H1 (cell line): ENCODE data around the gene CPD. TPM values are rescaled to one million over a fixed set of nuclear protein-coding genes. Genes with fewer than 3 reads are reported as not detected.

Source experiments
- KDM1A ChIP-seq: fragments of 200-600, 300-600 bp; sonication (generic); IDR thresholded peaks from 2 replicates; pipeline ENCODE4 v1.7.1; 2016; ENCODE audit warnings: mild to moderate bottlenecking, low read length, borderline replicate concordance
- SP2 ChIP-seq: IDR thresholded peaks from 2 replicates; pipeline ENCODE4 v1.6.1; 2012; ENCODE audit warnings: mild to moderate bottlenecking, low read length, inconsistent platforms
- YY1 ChIP-seq: IDR thresholded peaks from 2 replicates; pipeline ENCODE4 v1.6.1; 2011; ENCODE audit warnings: low read depth, mild to moderate bottlenecking, low read length
- ZNF274 ChIP-seq: IDR thresholded peaks from 2 replicates; pipeline ENCODE4 v1.7.0; 2012; ENCODE audit warnings: low read length, borderline replicate concordance; ENCODE audit errors: extremely low read depth
- polyA plus RNA-seq, 7 experiments: library from polyadenylated mRNA; depleted of rRNA in 3 of 7; stranded (reverse) in 5 of 7; unstranded in 2 of 7; fragments of >200 nt in 5 of 7; fragments of 200-250 nt in 2 of 7; gene quantifications; 1 replicate in 5 of 7; 2 replicates in 1 of 7; 4 replicates in 1 of 7; pipeline versions ENCODE4 v1.2.1 to v1.2.3, GENCODE V29; 2011 to 2013; ENCODE audit warnings: missing spikeins in 2 of 7, mixed read lengths in 2 of 7
- total RNA-seq: library from RNA; stranded (reverse); fragmentation: NEBNext Ultra II Directional; extraction: Animal tissue kit (Norgen Biotek cat#: 25700); gene quantifications from 2 replicates; pipeline ENCODE4 v1.2.1, GENCODE V29; 2021
- TF ChIP-seq, protein P1 (sequence below): fragments of 300-600 bp; sonication (generic); IDR thresholded peaks from 2 replicates; pipeline ENCODE4 v1.7.1; 2012; ENCODE audit warnings: low read length, moderate library complexity, mild to moderate bottlenecking, inconsistent platforms; ENCODE audit not compliant: insufficient replicate concordance

The CPD gene
- total and polyA plus RNA-seq, 2 of the 8 experiments (the other 6 are each of a cell fraction or from before 2014, with no cell fraction given), result 8.6 to 46.2 TPM

DNA sequence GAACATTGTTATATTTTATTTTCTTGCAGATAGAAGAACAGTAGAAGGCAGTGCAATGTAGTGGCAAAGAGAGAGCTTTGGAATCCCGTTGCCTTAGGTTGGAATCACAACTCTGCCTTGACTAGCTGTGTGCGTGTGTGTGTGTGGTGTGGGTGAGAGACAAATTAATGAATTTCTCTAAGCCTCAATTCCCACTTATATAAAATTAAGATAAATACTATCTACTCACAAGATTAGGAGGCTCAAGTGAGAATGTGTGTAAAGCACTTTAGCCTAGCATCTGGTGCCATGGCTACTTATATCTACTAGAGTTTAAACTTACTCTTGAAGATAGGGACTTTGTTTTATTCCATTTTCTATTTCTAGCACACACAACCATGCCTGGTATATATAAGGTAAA, 12.8 kb downstream of the CPD start (continued):
- TF ChIP-seq YY1 (no peak), KDM1A (no peak), ZNF274 (no peak), SP2 (no peak)
- TF ChIP-seq, protein P1, sequence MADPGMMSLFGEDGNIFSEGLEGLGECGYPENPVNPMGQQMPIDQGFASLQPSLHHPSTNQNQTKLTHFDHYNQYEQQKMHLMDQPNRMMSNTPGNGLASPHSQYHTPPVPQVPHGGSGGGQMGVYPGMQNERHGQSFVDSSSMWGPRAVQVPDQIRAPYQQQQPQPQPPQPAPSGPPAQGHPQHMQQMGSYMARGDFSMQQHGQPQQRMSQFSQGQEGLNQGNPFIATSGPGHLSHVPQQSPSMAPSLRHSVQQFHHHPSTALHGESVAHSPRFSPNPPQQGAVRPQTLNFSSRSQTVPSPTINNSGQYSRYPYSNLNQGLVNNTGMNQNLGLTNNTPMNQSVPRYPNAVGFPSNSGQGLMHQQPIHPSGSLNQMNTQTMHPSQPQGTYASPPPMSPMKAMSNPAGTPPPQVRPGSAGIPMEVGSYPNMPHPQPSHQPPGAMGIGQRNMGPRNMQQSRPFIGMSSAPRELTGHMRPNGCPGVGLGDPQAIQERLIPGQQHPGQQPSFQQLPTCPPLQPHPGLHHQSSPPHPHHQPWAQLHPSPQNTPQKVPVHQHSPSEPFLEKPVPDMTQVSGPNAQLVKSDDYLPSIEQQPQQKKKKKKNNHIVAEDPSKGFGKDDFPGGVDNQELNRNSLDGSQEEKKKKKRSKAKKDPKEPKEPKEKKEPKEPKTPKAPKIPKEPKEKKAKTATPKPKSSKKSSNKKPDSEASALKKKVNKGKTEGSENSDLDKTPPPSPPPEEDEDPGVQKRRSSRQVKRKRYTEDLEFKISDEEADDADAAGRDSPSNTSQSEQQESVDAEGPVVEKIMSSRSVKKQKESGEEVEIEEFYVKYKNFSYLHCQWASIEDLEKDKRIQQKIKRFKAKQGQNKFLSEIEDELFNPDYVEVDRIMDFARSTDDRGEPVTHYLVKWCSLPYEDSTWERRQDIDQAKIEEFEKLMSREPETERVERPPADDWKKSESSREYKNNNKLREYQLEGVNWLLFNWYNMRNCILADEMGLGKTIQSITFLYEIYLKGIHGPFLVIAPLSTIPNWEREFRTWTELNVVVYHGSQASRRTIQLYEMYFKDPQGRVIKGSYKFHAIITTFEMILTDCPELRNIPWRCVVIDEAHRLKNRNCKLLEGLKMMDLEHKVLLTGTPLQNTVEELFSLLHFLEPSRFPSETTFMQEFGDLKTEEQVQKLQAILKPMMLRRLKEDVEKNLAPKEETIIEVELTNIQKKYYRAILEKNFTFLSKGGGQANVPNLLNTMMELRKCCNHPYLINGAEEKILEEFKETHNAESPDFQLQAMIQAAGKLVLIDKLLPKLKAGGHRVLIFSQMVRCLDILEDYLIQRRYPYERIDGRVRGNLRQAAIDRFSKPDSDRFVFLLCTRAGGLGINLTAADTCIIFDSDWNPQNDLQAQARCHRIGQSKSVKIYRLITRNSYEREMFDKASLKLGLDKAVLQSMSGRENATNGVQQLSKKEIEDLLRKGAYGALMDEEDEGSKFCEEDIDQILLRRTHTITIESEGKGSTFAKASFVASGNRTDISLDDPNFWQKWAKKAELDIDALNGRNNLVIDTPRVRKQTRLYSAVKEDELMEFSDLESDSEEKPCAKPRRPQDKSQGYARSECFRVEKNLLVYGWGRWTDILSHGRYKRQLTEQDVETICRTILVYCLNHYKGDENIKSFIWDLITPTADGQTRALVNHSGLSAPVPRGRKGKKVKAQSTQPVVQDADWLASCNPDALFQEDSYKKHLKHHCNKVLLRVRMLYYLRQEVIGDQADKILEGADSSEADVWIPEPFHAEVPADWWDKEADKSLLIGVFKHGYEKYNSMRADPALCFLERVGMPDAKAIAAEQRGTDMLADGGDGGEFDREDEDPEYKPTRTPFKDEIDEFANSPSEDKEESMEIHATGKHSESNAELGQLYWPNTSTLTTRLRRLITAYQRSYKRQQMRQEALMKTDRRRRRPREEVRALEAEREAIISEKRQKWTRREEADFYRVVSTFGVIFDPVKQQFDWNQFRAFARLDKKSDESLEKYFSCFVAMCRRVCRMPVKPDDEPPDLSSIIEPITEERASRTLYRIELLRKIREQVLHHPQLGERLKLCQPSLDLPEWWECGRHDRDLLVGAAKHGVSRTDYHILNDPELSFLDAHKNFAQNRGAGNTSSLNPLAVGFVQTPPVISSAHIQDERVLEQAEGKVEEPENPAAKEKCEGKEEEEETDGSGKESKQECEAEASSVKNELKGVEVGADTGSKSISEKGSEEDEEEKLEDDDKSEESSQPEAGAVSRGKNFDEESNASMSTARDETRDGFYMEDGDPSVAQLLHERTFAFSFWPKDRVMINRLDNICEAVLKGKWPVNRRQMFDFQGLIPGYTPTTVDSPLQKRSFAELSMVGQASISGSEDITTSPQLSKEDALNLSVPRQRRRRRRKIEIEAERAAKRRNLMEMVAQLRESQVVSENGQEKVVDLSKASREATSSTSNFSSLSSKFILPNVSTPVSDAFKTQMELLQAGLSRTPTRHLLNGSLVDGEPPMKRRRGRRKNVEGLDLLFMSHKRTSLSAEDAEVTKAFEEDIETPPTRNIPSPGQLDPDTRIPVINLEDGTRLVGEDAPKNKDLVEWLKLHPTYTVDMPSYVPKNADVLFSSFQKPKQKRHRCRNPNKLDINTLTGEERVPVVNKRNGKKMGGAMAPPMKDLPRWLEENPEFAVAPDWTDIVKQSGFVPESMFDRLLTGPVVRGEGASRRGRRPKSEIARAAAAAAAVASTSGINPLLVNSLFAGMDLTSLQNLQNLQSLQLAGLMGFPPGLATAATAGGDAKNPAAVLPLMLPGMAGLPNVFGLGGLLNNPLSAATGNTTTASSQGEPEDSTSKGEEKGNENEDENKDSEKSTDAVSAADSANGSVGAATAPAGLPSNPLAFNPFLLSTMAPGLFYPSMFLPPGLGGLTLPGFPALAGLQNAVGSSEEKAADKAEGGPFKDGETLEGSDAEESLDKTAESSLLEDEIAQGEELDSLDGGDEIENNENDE, result no peak
